ELR (cell line): ENCODE measurements around the gene HTR6.

Experiments used
- DNase-seq: peaks from one replicate; pipeline ENCODE4 v3.0.0-alpha.2; 2015; ENCODE audit warnings: low read depth

Gene HTR6

DNA sequence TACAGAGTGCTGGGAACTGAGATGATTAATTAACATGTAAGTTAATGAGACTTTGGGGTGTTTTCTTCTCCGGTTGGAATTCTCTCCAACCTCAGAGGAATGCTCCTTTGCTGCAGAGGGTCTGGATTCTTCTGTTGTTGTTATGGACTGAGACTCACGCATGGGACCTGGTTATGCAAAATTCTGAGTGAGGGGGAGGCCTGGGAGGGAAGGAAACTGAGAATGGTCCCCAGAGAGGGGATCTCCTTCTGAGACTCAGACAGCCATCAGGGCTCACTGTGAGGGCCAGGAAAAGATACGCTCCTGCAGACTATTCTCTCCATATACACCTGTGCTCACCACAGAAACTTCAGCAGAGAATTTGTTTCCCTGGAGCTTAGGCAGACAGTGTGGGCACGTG is 56.3 kb downstream of the HTR6 start:
- DNase-seq = no peak

GRCh38 chr1:19723874-19724273 is 59.2 kb downstream of the HTR6 start:
- no peak for DNase-seq

DNA sequence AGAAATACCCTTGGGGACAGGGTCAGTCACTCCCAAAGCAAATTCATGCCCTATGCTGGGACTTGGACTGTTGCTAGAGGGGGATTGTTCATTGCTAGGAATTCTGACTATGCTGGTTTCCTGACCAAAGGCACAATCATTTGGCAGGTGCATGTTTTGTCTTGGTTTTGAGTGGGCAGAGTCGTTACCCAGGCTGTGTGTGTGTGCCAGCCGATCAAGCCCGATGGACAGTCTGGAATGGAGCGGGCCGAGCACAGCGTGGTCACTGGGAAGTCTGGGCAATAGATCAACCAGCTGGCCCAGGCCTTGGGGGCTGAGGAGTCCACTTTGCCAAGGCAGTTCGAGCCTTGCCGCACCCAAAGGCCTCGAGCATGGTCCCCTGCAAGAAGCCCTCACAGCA is 60.9 kb downstream of the HTR6 start:
- DNase-seq = no peak

GRCh38 chr1:19728413-19729145 is 63.9 kb downstream of the HTR6 start:
- no peak for DNase-seq

DNA sequence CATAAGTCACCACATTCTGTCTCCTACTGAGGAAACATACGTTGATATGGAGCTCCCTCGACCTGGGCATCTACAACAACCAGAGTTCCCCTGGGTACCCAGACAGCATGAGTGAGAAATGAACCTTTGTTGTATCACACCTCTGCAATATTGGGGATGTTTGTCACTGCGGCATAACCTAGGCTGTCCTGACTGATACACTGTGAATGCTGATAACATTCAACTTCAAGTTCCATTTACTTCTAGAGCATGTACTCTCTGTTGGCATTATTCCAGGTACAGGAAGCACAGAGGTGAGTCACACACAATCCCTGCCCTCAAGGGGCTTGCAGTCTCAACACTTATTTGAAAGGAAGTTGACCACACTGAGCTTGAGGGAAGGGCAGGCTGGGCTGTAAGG is 65.6 kb downstream of the HTR6 start:
- no peak for DNase-seq
